ENCODE results near the gene TASOR.
A peak's percentile ranks its signal among the peaks of the same experiment; 100 is the strongest.
"Not testable (repeated sequence)": the region's sequence is repeated elsewhere in the genome, so short reads cannot be mapped to it uniquely, and the experiment has no call there.

TASOR gene

DNA sequence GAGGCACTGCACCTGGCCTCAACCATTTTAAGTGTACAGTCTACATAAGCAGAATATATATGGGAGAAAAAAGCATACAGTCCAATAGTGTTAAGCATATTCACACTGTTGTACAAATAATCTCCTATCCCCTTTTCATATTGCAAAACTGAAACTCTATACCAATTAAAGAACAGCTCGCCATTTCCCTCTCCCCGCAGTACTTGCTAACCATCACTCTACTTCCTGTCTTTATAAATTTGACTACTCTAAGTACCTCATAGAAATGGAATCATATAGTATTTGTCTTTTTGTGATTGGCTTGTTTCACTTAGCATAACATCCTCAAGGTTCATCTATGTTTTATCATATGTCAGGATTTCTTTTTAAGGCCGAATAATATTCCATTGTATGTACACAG is 21.6 kb upstream of the TASOR start:
- Histone ChIP-seq H3K9me3 (replicated peaks in 1 of 11) (peaks cover 0 to 3% (median 0%) of the 10 kb centered on the region in 11 experiments; a peak in 1 of 22 replicates), H4K20me1 (no peaks in the 10 kb centered on the region), H3K27me3 (no peaks in the 10 kb centered on the region), H3K4me3 (no peak overlapping the region), H3K9ac (no peak overlapping the region), H3K36me3 (no peaks in the 10 kb centered on the region), H3K4me2 (peak overlapping the region in 4 of 11 experiments; percentile 15 to 36 (median 24); a peak in 3 of 22 replicates), H3K27ac (no peak overlapping the region), H3K4me1 (peaks cover 0 to 24% (median 5%) of the 10 kb centered on the region in 10 experiments; a peak in 10 of 20 replicates)
- TF ChIP-seq Cebpa-rat (IDR thresholded peaks at IDR 0.05) = no peak

DNA sequence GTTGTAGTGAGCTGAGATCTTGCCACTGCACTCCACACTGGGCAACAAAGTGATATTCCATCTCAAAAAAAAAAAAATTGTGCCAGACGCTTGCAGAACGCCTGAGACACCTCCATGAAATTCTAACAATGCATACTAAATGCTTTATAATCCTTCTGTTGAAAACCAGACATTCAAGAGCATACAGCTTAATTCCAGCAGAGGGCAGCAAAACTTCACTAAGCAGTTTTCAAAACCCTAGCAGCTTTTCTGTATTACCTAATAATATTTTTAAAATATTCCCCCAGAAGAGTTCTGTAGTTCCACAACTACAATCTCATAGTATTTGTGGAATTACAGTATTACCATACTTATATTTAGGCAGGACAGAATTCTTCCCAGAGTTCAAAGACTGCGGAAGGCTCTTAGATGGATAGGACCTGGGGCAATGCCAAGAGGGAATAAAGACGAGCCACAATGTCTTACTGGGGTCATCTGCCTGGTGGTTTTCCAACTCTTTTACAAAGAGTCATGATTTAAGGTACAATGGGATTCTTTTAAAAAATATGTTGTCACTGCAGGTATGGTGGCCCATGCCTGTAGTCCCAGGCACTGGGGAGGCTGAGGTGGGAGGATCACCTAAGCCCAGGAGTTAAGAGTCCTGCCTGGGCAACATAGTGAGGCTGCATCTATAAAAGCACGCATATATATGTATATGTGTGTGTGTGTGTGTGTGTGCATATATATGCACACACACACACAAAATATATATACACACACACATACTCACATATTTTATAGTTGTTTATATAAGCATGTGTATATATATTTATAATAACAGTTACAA is 19.6 kb upstream of the TASOR start:
- H3K36me3 ChIP-seq = no peaks in the 10 kb centered on the region
- H3K4me2 ChIP-seq = no peak overlapping the region
- no peak overlapping the region for H3K27ac ChIP-seq
- no peak overlapping the region for H3K4me3 ChIP-seq
- H3K9me3 ChIP-seq (replicated peaks in 1 of 11) = peaks cover 0 to 3% (median 0%) of the 10 kb centered on the region in 11 experiments; a peak in 1 of 22 replicates
- H3K9ac ChIP-seq = no peak overlapping the region
- no peaks in the 10 kb centered on the region for H3K27me3 ChIP-seq
- H4K20me1 ChIP-seq = no peaks in the 10 kb centered on the region
- peaks cover 0 to 42% (median 5%) of the 10 kb centered on the region in 10 experiments; a peak in 10 of 20 replicates for H3K4me1 ChIP-seq
- TF ChIP-seq Cebpa-rat (IDR thresholded peaks at IDR 0.05) = no peak

DNA sequence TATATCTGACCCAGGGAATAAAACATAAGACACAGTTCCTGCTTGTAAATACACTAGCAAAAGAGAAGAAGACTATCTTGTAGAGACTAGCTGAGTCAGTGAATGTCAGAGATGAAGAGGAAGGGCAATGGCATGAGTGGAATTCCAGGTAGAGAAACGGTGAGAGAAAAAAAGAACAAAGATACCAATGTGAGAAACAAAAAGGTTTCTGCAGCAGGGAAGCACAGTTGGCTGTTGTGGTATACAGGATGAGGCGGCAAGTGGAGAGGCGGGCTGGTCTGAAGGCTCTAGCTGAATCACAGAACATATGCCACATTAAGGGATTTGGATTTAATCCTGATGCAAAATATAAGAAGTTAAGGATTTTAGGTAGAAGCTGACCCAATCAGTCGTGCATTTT is 17.1 kb upstream of the TASOR start:
- Histone ChIP-seq H3K4me3 (no peak overlapping the region), H3K27ac (no peak overlapping the region; a peak in 1 of 22 replicates), H3K27me3 (no peaks in the 10 kb centered on the region), H3K4me2 (peak overlapping the region in 5 of 11 experiments; percentile 22 to 57 (median 50); a peak in 6 of 22 replicates), H3K36me3 (no peaks in the 10 kb centered on the region), H3K9me3 (replicated peaks in 1 of 11) (no peaks in the 10 kb centered on the region), H3K4me1 (peaks cover 0 to 66% (median 15%) of the 10 kb centered on the region in 10 experiments; a peak in 14 of 20 replicates), H4K20me1 (no peaks in the 10 kb centered on the region), H3K9ac (peak overlapping the region in 1 of 11 experiments; percentile 18; a peak in 1 of 22 replicates)
- no peak for TF ChIP-seq Cebpa-rat (IDR thresholded peaks at IDR 0.05)

DNA sequence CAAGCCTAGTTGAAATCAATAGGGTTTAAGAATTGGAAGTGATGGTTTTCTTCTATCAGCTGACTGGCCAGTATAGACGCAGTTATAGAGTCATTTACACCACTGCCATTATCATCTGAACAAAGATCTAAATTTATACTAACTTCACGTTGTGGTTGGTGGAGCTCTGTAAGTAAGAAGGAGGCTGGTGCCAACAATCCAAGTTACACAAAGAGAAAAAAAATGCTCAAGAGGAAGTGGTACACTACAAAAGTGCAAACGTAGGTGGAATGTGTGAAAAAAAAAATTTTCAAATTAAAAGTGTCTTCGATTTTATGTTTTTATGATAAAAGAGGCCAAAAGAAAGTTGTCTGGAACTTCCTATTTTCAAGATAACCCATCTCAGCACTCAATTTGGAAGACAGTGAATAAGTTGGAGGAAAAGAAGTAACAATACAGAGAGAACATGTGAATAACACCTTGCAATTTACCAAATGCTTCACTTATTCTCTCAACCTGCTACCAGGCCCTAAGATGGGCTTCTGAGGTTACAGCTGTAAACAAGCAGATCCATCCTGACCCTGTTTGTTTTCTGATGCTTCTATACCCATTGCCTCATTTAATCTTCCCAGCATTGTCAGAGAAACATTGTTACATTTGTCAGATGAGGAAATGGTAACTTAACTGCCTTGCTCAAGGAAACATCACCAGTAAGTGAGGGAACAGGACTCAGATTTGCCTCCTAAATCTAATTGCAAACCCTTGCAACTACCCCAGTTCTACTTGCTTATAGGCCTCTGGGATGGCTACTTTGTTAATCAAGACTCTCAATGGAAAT is 12.0 kb upstream of the TASOR start:
- Histone ChIP-seq H3K27me3 (no peaks in the 10 kb centered on the region), H3K36me3 (0 out of 22 replicates have a peak, but pooled peaks cover 0 to 4% (median 0%) of the 10 kb centered on the region in 11 experiments), H3K4me2 (peak overlapping the region in 9 of 11 experiments; percentile 4 to 89 (median 81); a peak in 14 of 22 replicates), H3K4me1 (peaks cover 15 to 87% (median 40%) of the 10 kb centered on the region in 10 experiments), H3K9me3 (replicated peaks in 1 of 11) (peaks cover 0 to 19% (median 7%) of the 10 kb centered on the region in 11 experiments; a peak in 10 of 22 replicates), H3K27ac (peak overlapping the region in 7 of 11 experiments; percentile 57 to 95 (median 84); a peak in 14 of 22 replicates), H4K20me1 (no peaks in the 10 kb centered on the region), H3K9ac (peak overlapping the region in 4 of 11 experiments; percentile 67 to 80 (median 76); a peak in 8 of 22 replicates), H3K4me3 (peak overlapping the region in 1 of 10 experiments; percentile 20; a peak in 2 of 20 replicates)
- TF ChIP-seq Cebpa-rat (IDR thresholded peaks at IDR 0.05) = no peak

DNA sequence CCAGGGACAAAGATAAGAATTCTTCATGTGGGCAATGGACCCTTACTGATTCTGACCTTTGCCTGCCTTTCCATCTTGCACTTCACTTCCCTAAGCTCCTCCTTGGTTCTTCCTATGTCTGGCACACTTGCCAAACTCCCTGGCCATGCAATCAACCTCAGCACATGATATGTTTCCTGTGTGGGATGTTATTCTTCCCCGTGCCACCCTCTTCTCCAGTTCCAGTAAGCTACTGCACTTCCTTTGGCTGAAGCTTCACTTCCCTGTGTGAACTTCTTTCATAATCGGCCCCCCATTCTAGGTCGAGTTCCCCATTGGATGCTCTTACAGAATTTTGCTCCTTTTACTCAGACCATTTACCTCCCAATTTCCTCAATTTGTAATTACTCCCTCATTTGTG is 10.7 kb upstream of the TASOR start:
- Histone ChIP-seq H3K9ac (peak overlapping the region in 6 of 11 experiments; percentile 32 to 80 (median 70); a peak in 9 of 22 replicates), H3K27me3 (no peaks in the 10 kb centered on the region), H4K20me1 (no peaks in the 10 kb centered on the region), H3K4me3 (peak overlapping the region in 2 of 10 experiments; percentile 20; a peak in 3 of 20 replicates), H3K4me2 (peak overlapping the region; percentile 34 to 89 (median 80)), H3K4me1 (peaks cover 15 to 76% (median 39%) of the 10 kb centered on the region in 10 experiments), H3K36me3 (0 out of 22 replicates have a peak, but pooled peaks cover 0 to 4% (median 0%) of the 10 kb centered on the region in 11 experiments), H3K9me3 (replicated peaks in 1 of 11) (peaks cover 0 to 19% (median 7%) of the 10 kb centered on the region in 11 experiments; a peak in 10 of 22 replicates), H3K27ac (peak overlapping the region in 9 of 11 experiments; percentile 34 to 95 (median 83); a peak in 17 of 22 replicates)
- peak in 9 of 11 experiments; percentile 41 to 90 (median 84); a peak in 18 of 22 replicates for TF ChIP-seq Cebpa-rat (IDR thresholded peaks at IDR 0.05)

DNA sequence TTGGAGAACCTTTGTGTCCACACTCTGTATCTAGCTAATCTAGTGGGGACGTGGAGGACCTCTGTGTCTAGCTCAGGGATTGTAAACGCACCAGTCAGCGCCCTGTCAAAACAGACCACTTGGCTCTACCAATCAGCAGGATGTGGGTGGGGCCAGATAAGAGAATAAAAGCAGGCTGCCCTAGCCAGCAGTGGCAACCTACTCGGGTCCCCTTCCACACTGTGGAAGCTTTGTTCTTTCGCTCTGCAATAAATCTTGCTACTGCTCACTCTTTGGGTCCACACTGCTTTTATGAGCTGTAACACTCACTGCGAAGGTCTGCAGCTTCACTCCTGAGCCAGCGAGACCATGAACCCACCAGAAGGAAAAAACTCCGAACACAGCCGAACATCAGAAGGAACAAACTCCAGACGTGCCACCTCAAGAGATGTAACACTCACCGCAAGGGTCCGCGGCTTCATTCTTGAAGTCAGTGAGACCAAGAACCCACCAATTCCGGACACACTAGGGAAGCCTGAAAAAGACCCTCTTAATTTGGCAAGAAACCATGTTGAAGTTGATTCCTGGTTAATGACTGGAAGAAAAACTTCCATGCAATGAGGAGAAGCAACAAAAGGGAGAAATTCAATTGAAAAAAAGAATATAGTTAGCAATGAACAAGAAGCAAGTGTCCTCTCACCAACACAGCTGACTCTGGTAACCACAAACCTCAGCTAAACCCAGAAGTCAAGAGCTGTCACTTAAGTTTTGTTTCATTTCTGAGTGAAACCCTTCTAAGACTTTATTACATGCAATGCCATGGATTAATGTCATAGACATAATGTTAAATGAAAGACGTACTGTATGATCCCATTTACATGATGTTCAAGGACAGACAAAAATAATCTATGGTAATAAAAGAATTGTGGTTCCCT is 9.7 kb upstream of the TASOR start:
- Histone ChIP-seq H3K4me3 (peak overlapping the region in 2 of 10 experiments; percentile 0 to 20; a peak in 1 of 20 replicates), H3K4me2 (peak overlapping the region; percentile 34 to 89 (median 80); a peak in 21 of 22 replicates), H3K9ac (peak overlapping the region in 6 of 11 experiments; percentile 27 to 72 (median 58); a peak in 10 of 22 replicates)

DNA sequence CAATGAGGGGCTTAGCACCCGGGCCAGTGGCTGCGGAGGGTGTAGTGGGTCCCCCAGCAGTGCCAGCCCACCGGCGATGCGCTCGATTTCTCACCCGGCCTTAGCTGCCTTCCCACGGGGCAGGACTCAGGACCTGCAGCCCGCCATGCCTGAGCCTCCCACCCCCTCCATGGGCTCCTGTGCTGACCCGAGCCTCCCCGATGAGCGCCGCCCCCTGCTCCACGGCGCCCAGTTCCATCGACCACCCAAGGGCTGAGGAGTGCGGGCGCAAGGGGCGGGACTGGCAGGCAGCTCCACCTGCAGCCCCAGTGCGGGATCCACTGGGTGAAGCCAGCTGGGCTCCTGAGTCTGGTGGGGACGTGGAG is 8.9 kb upstream of the TASOR start:
- Histone ChIP-seq H3K9me3 (replicated peaks in 1 of 11) (peaks cover 0 to 19% (median 7%) of the 10 kb centered on the region in 11 experiments; a peak in 10 of 22 replicates), H3K4me1 (peaks cover 17 to 78% (median 45%) of the 10 kb centered on the region in 10 experiments), H3K27ac (peak overlapping the region in 5 of 11 experiments; percentile 16 to 95 (median 84); a peak in 7 of 22 replicates), H3K4me2 (peak overlapping the region in 5 of 11 experiments; percentile 28 to 88 (median 80); a peak in 7 of 22 replicates)
- not testable (repeated sequence) for H3K4me3 ChIP-seq, H3K9ac ChIP-seq, H3K36me3 ChIP-seq, H3K27me3 ChIP-seq, H4K20me1 ChIP-seq

More for the DNA sequence above, 9.7 kb upstream of the TASOR start:
- H3K27ac ChIP-seq = peak overlapping the region in 9 of 11 experiments; percentile 32 to 95 (median 83); a peak in 17 of 22 replicates
- H4K20me1 ChIP-seq, H3K36me3 ChIP-seq, H3K27me3 ChIP-seq: not testable (repeated sequence)
- H3K4me1 ChIP-seq = peaks cover 17 to 81% (median 45%) of the 10 kb centered on the region in 10 experiments
- H3K9me3 ChIP-seq (replicated peaks in 1 of 11) = peaks cover 0 to 19% (median 7%) of the 10 kb centered on the region in 11 experiments; a peak in 10 of 22 replicates
